GM06990 (cell line): Measurements from ENCODE around the gene ESR1.

Source experiments
- DNase-seq: peaks from one replicate; pipeline ENCODE4 v3.0.0-alpha.2; 2011; ENCODE audit not compliant: insufficient read length; ENCODE audit errors: extremely low read depth
- H3K27me3 ChIP-seq: replicated peaks from 2 replicates; pipeline ENCODE4 v1.6.0; 2011; ENCODE audit warnings: low read length; ENCODE audit not compliant: control insufficient read depth, insufficient read depth
- H3K36me3 ChIP-seq: 2 replicates; pipeline ENCODE4 v1.5.1; 2011; ENCODE audit warnings: low read length; ENCODE audit not compliant: control insufficient read depth, insufficient read depth
- H3K4me3 ChIP-seq: replicated peaks from 2 replicates; pipeline ENCODE4 v1.5.1; 2011; ENCODE audit warnings: low read depth, mild to moderate bottlenecking, control low read depth, low read length
- CTCF ChIP-seq: IDR thresholded peaks from 2 replicates; pipeline ENCODE4 v1.5.1; 2011; ENCODE audit warnings: low read length, control low read depth, mild to moderate bottlenecking, inconsistent platforms; ENCODE audit not compliant: insufficient read depth, poor library complexity, severe bottlenecking

ESR1 gene

DNA sequence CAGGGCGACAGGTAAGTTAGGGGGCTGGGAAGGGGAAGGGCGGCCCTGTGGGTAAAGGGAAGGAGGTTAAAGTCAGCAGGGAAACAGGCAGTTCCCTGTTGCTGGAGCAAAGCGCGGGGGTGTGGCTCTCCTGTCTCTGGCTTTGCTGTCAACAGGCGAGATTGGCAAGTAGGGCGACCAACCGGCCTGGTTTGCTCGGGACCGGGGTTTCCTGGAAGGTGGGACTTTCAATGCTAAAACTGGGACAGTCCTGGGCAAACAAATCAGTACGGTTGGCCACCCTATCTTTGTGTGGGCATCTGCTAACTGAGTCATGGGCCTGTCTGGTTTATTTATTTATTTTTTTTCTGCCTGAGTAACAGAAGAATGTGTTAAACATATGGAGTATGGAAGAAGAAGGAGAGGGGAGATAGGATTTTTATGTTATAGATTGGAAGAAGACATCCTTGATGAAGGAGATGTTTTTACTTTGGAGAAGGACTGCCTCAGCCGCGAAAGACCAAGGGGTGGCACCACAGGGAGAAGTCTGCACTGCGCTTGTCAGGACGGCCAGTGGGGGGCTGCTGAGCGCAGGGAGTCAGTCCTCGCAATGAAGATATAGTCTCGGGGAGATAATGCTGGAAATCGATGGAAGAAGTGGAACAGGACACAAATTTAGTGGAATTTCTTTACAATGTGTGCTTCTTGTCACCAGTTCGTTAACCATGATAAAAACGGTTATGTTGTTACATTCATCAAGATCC lies 43.4 kb upstream of the ESR1 start:
- Histone ChIP-seq H3K4me3 (no peak overlapping the region), H3K27me3 (no peaks in the 10 kb centered on the region), H3K36me3 (no peaks in the 10 kb centered on the region)
- TF ChIP-seq CTCF, result peak; percentile 78
- DNase-seq, result peak; percentile 34

DNA sequence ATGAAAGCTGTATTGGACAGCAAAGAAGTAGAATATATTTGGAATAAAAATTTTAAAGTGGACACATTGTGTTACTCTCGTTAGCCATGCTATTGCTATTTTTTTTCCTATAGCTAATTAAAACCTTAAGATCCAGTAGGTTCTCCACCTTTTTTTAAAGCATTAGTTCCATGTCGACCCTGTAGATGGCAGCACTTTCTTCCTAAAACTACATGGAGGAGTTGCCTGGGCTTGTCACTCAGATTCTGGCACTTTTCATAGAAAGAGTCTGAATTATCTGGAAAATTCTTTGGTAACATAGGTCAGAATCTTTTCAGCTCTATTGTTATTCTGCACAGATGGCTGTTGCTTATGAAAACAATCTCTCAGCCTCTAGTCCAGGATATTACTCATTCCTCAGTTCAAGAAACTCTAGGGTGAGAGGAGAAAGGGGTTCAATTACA lies 42.0 kb upstream of the ESR1 start:
- peak; percentile 63 for TF ChIP-seq CTCF
- no peak overlapping the region for H3K4me3 ChIP-seq
- no peaks in the 10 kb centered on the region for H3K36me3 ChIP-seq
- no peaks in the 10 kb centered on the region for H3K27me3 ChIP-seq
- peak; percentile 26 for DNase-seq

DNA sequence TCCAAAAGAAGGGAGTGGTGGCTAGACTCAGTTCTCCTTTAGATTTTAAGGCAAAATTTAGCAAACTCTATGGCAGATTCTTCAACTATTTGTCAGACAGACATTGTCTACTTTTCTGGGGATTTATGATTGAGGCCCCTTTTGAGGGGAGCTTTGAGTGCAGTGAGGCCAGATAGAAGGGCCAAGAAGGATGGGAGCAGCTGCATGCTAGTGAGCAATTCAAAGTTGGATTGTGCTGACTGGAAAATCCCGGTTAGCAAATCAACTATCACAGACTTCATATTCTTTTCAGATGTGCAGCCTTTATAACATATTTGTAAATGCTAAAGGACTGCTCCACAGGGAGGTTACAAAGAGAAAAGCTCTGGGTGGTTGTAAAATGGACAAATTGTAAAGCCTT lies 35.0 kb upstream of the ESR1 start:
- Histone ChIP-seq H3K4me3 (no peak overlapping the region), H3K27me3 (no peaks in the 10 kb centered on the region), H3K36me3 (no peaks in the 10 kb centered on the region)
- TF ChIP-seq CTCF, result no peak
- DNase-seq, result no peak

DNA sequence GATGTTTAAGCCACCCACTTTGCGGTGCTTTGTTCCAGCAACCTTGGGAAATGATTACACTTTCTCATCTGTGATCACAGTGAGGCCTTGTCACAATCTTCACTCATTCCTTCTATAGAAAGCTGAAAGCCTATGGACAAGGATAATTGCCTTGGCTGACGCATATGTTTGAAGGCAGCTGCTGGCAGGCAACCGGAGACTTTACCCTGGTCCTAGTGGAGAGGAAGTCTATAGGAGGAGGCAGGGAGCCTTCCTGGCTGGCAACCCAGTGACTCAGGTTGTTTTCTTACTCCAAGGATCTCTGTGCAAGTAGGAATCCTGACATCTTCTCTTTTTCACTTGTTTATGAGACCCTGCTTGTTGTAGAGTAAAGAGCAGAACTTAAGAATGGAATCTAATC lies 34.1 kb upstream of the ESR1 start:
- DNase-seq, result no peak
- TF ChIP-seq CTCF, result no peak
- Histone ChIP-seq H3K4me3 (no peak overlapping the region), H3K27me3 (no peaks in the 10 kb centered on the region), H3K36me3 (no peaks in the 10 kb centered on the region)

- TF ChIP-seq CTCF, result no peak
- Histone ChIP-seq H3K36me3 (no peaks in the 10 kb centered on the region), H3K4me3 (no peak overlapping the region), H3K27me3 (no peaks in the 10 kb centered on the region; the same call in 1 of the 2 replicates)
- DNase-seq, result no peak
Measured at GRCh38 chr6:151782560-151782959, 24.9 kb upstream of the ESR1 start.
